ENCODE measurements around the gene FAM170B.

DNA sequence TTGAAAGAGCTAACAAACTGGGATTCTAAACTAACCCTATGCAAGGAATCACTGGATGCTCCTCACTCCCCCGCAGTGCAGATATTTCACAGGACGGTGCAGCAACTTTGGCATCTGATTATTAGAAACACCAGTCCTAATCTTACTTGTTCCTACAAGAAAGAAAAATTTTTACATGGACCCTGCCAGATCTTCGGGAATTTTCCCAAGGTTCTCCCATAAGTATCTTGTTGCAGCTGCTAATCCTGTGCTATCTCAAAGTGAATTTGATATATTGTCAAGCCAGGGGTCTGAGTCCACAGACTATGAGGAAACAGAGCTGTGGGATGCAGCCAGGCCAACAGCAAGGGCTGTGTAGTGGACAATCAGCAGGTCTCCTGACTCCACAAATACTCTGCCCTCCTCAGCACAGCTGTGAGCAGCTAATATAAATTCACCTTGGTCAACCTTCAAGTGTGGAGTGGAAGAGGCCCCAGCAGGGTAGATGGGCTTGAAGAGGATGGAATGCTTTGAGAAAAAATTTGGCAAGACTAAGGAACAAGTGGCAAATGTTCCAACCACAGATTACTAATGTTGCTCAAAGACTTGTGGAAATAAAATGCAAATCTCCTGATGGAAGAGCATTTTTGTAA is 44.1 kb downstream of the FAM170B start:
- TF ChIP-seq POLR2AphosphoS5 (IDR thresholded peaks at IDR 0.05; ENCODE audit: low read depth, low read length) (no peak), YY1 (IDR thresholded peaks at IDR 0.05; ENCODE audit: low read depth) (no peak), CHD2 (IDR thresholded peaks at IDR 0.05; ENCODE audit: low read length, partially characterized antibody) (no peak), FOXM1 (IDR thresholded peaks at IDR 0.05; ENCODE audit: low read depth) (no peak), SMC3 (IDR thresholded peaks at IDR 0.05; ENCODE audit: low read depth, low read length) (no peak), GATA2 (CRISPR knock-in tag; IDR thresholded peaks at IDR 0.05) (no peak)
- TF ChIP-seq, protein P1, sequence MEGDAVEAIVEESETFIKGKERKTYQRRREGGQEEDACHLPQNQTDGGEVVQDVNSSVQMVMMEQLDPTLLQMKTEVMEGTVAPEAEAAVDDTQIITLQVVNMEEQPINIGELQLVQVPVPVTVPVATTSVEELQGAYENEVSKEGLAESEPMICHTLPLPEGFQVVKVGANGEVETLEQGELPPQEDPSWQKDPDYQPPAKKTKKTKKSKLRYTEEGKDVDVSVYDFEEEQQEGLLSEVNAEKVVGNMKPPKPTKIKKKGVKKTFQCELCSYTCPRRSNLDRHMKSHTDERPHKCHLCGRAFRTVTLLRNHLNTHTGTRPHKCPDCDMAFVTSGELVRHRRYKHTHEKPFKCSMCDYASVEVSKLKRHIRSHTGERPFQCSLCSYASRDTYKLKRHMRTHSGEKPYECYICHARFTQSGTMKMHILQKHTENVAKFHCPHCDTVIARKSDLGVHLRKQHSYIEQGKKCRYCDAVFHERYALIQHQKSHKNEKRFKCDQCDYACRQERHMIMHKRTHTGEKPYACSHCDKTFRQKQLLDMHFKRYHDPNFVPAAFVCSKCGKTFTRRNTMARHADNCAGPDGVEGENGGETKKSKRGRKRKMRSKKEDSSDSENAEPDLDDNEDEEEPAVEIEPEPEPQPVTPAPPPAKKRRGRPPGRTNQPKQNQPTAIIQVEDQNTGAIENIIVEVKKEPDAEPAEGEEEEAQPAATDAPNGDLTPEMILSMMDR (IDR thresholded peaks at IDR 0.05), result no peak
- TF ChIP-seq, protein P2, sequence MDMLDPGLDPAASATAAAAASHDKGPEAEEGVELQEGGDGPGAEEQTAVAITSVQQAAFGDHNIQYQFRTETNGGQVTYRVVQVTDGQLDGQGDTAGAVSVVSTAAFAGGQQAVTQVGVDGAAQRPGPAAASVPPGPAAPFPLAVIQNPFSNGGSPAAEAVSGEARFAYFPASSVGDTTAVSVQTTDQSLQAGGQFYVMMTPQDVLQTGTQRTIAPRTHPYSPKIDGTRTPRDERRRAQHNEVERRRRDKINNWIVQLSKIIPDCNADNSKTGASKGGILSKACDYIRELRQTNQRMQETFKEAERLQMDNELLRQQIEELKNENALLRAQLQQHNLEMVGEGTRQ (IDR thresholded peaks at IDR 0.05; ENCODE audit: borderline replicate concordance, low read depth, low read length), result no peak
- TF ChIP-seq, protein P3, sequence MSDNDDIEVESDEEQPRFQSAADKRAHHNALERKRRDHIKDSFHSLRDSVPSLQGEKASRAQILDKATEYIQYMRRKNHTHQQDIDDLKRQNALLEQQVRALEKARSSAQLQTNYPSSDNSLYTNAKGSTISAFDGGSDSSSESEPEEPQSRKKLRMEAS (IDR thresholded peaks at IDR 0.05; ENCODE audit: low read depth), result no peak

All from SK-N-SH (cell line).